Upper lobe of left lung (tissue), 6 donors: ENCODE measurements around the gene ST8SIA2. TPM values are rescaled to one million over a fixed set of nuclear protein-coding genes. Genes with fewer than 3 reads are reported as not detected.

Source experiments
- ATAC-seq, 2 donors: fragments of 200-7000 bp; cut with Tn5 transposase; one replicate each; pipeline ENCODE4 v1.9.1; 2022; ENCODE audit warnings: mild to moderate bottlenecking in 2 of 2, moderate library complexity in 2 of 2; ENCODE audit not compliant: low FRiP score in 2 of 2
- DNase-seq, 2 donors: peaks; one replicate each; pipeline ENCODE4 v3.0.0-alpha.2; 2019 to 2020
- H3K27ac ChIP-seq, 4 donors: fragments of 200-600 bp; sonication (generic); one replicate each; pipeline ENCODE4 v1.5.1; 2016 to 2019
- H3K27me3 ChIP-seq, 4 donors: fragments of 200-600 bp; sonication (generic); one replicate each; pipeline ENCODE4 v1.5.1; 2017 to 2019
- H3K36me3 ChIP-seq, 4 donors: fragments of 200-600 bp; sonication (generic); one replicate each; pipeline ENCODE4 v1.5.1; 2016 to 2019
- H3K4me1 ChIP-seq, 4 donors: fragments of 200-600 bp; sonication (generic); one replicate each; pipeline ENCODE4 v1.5.1; 2018 to 2019
- H3K4me3 ChIP-seq, 4 donors: fragments of 200-600 bp; sonication (generic); one replicate each; pipeline ENCODE4 v1.5.1; 2017 to 2019; ENCODE audit warnings: mild to moderate bottlenecking in 2 of 4, moderate library complexity in 1 of 4
- H3K9me3 ChIP-seq, 4 donors: fragments of 200-600 bp; sonication (generic); one replicate each; pipeline ENCODE4 v1.5.1; 2018 to 2019
- CTCF ChIP-seq, 6 experiments: fragments of 450-650 bp in 4 of 6; fragments of 200-600 bp in 2 of 6; sonication (generic) in 2 of 6; IDR thresholded peaks; one replicate each; pipeline ENCODE4 v1.5.1; 2016 to 2019; ENCODE audit warnings: antibody characterized with exemption in 6 of 6
- EP300 ChIP-seq, 4 donors: sonication (generic); formaldehyde crosslinking; IDR thresholded peaks; one replicate each; pipeline ENCODE4 v1.5.1; 2017; ENCODE audit warnings: antibody characterized with exemption in 4 of 4, control low read depth in 2 of 4
- POLR2A ChIP-seq, 4 donors: fragments of 450-650 bp; IDR thresholded peaks; one replicate each; pipeline ENCODE4 v1.5.1; 2016 to 2017; ENCODE audit warnings: antibody characterized with exemption in 4 of 4, mild to moderate bottlenecking in 2 of 4
- POLR2AphosphoS5 ChIP-seq, 2 donors: sonication (generic); formaldehyde crosslinking; IDR thresholded peaks; one replicate each; pipeline ENCODE4 v1.5.1; 2017; ENCODE audit warnings: antibody characterized with exemption in 2 of 2
- WGBS, 2 donors: methylation state at CpG; one replicate each; pipeline ENCODE4 v1.1.5; 2017 to 2018; 5-methylcytosine and 5-hydroxymethylcytosine counted together
- total RNA-seq, 6 donors: library from RNA; depleted of rRNA in 4 of 6; stranded (reverse); fragments of >200 nt in 4 of 6; gene quantifications; one replicate each; pipeline versions ENCODE4 v1.1.0 to v1.2.1, GENCODE V29; 2016 to 2021
- donor health status: DM: no; HTN: no; CAD: no; lungs with moderate emphysema.
- donor health status: DM: no; HTN: yes; CAD: no; lungs with severe emphysema.

Gene ST8SIA2
- under 1 TPM in 1 of 6 donors, not detected in 5; 0.03 TPM for total RNA-seq

GRCh38 chr15:92393071-92393979, at the start of gene ST8SIA2:
Gene ST8SIA2 (plus strand): TSS chr15:92393881. CDS start chr15:92394065, 184 bp downstream.
- ATAC-seq (peak in 1 of 2 donors; percentile 73), DNase-seq (peak in 1 of 2 donors; percentile 87)
- Histone ChIP-seq H3K27ac (no peak within 1 kb of the TSS), H3K36me3 (no peaks in the 10 kb centered on the region), H3K27me3 (peaks cover 0 to 30% (median 18%) of the 10 kb centered on the region in 4 donors), H3K4me3 (peak within 1 kb of the TSS in 3 of 4 donors; percentile 22 to 25 (median 22)), H3K9me3 (no peaks in the 10 kb centered on the region), H3K4me1 (peaks cover 4 to 23% (median 13%) of the 10 kb centered on the region in 4 donors)
- 1 to 3% methylated on average over 26 to 71 of the region's 78 CpGs for WGBS, 2 donors
- TF ChIP-seq EP300 (IDR thresholded peaks at IDR 0.05) (no peak), POLR2AphosphoS5 (IDR thresholded peaks at IDR 0.05) (no peak), POLR2A (IDR thresholded peaks at IDR 0.05) (no peak), CTCF (IDR thresholded peaks at IDR 0.05) (no peak)

- DNase-seq (no peak), ATAC-seq (no peak)
- Histone ChIP-seq H3K27me3 (no peaks in the 10 kb centered on the region), H3K27ac (no peak overlapping the region), H3K4me3 (no peak overlapping the region), H3K4me1 (no peaks in the 10 kb centered on the region), H3K9me3 (no peaks in the 10 kb centered on the region), H3K36me3 (no peaks in the 10 kb centered on the region)
- no peak for TF ChIP-seq CTCF (IDR thresholded peaks at IDR 0.05)
- no peak for TF ChIP-seq POLR2AphosphoS5 (IDR thresholded peaks at IDR 0.05)
- no peak for TF ChIP-seq EP300 (IDR thresholded peaks at IDR 0.05)
- no peak for TF ChIP-seq POLR2A (IDR thresholded peaks at IDR 0.05)
- 49 to 51% methylated on average over 13 to 17 of the region's 17 CpGs for WGBS, 2 donors
These were observed 49.6 kb upstream of the ST8SIA2 start for GRCh38 chr15:92343924-92344643.

GRCh38 chr15:92346063-92346462, 47.6 kb upstream of the ST8SIA2 start:
- no peaks in the 10 kb centered on the region for H3K4me1 ChIP-seq
- no peak overlapping the region for H3K27ac ChIP-seq
- no peaks in the 10 kb centered on the region for H3K36me3 ChIP-seq
- H3K4me3 ChIP-seq, result no peak overlapping the region
- H3K9me3 ChIP-seq, result no peaks in the 10 kb centered on the region
- DNase-seq, result no peak
- ATAC-seq, result no peak
- no peaks in the 10 kb centered on the region for H3K27me3 ChIP-seq
- TF ChIP-seq POLR2A (IDR thresholded peaks at IDR 0.05) (no peak), POLR2AphosphoS5 (IDR thresholded peaks at IDR 0.05) (no peak), EP300 (IDR thresholded peaks at IDR 0.05) (no peak), CTCF (IDR thresholded peaks at IDR 0.05) (no peak)

GRCh38 chr15:92355307-92355706, 38.4 kb upstream of the ST8SIA2 start:
- no peak for TF ChIP-seq EP300 (IDR thresholded peaks at IDR 0.05)
- TF ChIP-seq POLR2AphosphoS5 (IDR thresholded peaks at IDR 0.05), result no peak
- no peak for TF ChIP-seq CTCF (IDR thresholded peaks at IDR 0.05)
- TF ChIP-seq POLR2A (IDR thresholded peaks at IDR 0.05), result no peak
- no peak for ATAC-seq
- H3K27me3 ChIP-seq, result no peaks in the 10 kb centered on the region
- no peaks in the 10 kb centered on the region for H3K4me1 ChIP-seq
- 88 to 94% methylated on average over 3 of the region's 3 CpGs for WGBS, 2 donors
- H3K27ac ChIP-seq, result no peak overlapping the region
- DNase-seq, result no peak
- no peaks in the 10 kb centered on the region for H3K36me3 ChIP-seq
- H3K4me3 ChIP-seq, result no peak overlapping the region
- no peaks in the 10 kb centered on the region for H3K9me3 ChIP-seq
